Fibroblast of mammary gland (primary cell): ENCODE data around the gene TMEM143.
A peak's percentile ranks its signal among the peaks of the same experiment; 100 is the strongest.

Experiments
- DNase-seq: peaks from one replicate; pipeline ENCODE4 v3.0.0-alpha.2; 2010; ENCODE audit warnings: low read depth
- H3K4me3 ChIP-seq: 2 replicates; pipeline ENCODE4 v1.5.1; 2011; ENCODE audit warnings: low read depth, mild to moderate bottlenecking, low read length, moderate library complexity; ENCODE audit not compliant: control insufficient read depth
- CTCF ChIP-seq: conservative IDR thresholded peaks from 2 replicates; pipeline ENCODE4 v1.5.1; 2011; ENCODE audit warnings: low read depth, low read length, inconsistent platforms; ENCODE audit not compliant: control insufficient read depth, insufficient read depth

Gene TMEM143

GRCh38 chr19:48340995-48341394, 22.7 kb downstream of the TMEM143 start:
- no peak for TF ChIP-seq CTCF
- peak; percentile 59 for DNase-seq
- no peak overlapping the region for H3K4me3 ChIP-seq

GRCh38 chr19:48338802-48339503, 24.8 kb downstream of the TMEM143 start:
- no peak for DNase-seq
- no peak overlapping the region for H3K4me3 ChIP-seq
- no peak for TF ChIP-seq CTCF

- no peak overlapping the region for H3K4me3 ChIP-seq
- DNase-seq: no peak
- no peak for TF ChIP-seq CTCF
These were observed 25.4 kb downstream of the TMEM143 start for GRCh38 chr19:48338253-48338755.

GRCh38 chr19:48333467-48334384, 30.0 kb downstream of the TMEM143 start:
- DNase-seq: peak; percentile 92
- H3K4me3 ChIP-seq: peak overlapping the region; percentile 48
- peak; percentile 64 for TF ChIP-seq CTCF

GRCh38 chr19:48332662-48333466, 30.9 kb downstream of the TMEM143 start:
- H3K4me3 ChIP-seq: peak overlapping the region; percentile 31
- peak; percentile 99 for DNase-seq
- TF ChIP-seq CTCF: no peak

GRCh38 chr19:48332351-48332661, 31.4 kb downstream of the TMEM143 start:
- H3K4me3 ChIP-seq: no peak overlapping the region
- TF ChIP-seq CTCF: no peak

More at GRCh38 chr19:48332351-48332661, 31.4 kb downstream of the TMEM143 start:
- DNase-seq: no peak
